ENCODE measurements around the gene C20orf141.

DNA sequence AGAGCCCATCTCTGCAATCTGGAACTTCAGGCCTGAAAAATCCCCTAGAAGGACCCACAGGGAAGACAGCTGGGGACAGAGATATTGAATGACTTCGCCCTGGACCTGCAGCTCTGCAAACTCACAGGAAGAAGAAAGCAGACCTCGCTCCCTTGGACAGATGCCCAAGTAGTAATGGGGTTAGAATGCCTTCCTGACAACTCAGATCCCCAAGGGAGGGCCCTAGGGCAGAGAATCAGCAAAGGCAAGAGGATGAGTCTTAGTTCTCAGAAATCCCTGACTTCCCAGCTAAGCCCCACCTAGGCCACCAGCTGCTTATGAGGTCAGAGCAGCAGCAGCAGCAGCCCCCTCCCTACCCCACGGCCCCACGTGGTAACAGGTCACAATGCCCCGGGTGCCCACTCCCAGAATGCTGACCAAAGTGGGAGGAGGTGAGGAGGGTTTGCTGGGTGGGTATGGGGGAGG is at the start of gene C20orf141:
- TF ChIP-seq ESRRA (IDR thresholded peaks at IDR 0.05; ENCODE audit: low read length) (no peak), BACH1 (IDR thresholded peaks at IDR 0.05; ENCODE audit: borderline replicate concordance) (no peak), EZH2 (IDR thresholded peaks at IDR 0.05; ENCODE audit: borderline replicate concordance, control insufficient read depth, low read depth, low read length) (no peak), YY1 (IDR thresholded peaks at IDR 0.05; ENCODE audit: low read depth, low read length) (no peak), MAX (IDR thresholded peaks at IDR 0.05; ENCODE audit: low read depth, low read length) (no peak), EED (IDR thresholded peaks at IDR 0.05; ENCODE audit: low read depth) (no peak), SP1 (IDR thresholded peaks at IDR 0.05; ENCODE audit: low read depth, low read length) (no peak), POLR2AphosphoS5 (IDR thresholded peaks at IDR 0.05; ENCODE audit: low read length) (no peak)
- TF ChIP-seq, protein P1, sequence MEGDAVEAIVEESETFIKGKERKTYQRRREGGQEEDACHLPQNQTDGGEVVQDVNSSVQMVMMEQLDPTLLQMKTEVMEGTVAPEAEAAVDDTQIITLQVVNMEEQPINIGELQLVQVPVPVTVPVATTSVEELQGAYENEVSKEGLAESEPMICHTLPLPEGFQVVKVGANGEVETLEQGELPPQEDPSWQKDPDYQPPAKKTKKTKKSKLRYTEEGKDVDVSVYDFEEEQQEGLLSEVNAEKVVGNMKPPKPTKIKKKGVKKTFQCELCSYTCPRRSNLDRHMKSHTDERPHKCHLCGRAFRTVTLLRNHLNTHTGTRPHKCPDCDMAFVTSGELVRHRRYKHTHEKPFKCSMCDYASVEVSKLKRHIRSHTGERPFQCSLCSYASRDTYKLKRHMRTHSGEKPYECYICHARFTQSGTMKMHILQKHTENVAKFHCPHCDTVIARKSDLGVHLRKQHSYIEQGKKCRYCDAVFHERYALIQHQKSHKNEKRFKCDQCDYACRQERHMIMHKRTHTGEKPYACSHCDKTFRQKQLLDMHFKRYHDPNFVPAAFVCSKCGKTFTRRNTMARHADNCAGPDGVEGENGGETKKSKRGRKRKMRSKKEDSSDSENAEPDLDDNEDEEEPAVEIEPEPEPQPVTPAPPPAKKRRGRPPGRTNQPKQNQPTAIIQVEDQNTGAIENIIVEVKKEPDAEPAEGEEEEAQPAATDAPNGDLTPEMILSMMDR (IDR thresholded peaks at IDR 0.05 in 2 of 3, conservative IDR thresholded peaks at IDR 0.05 in 1 of 3; ENCODE audit: control insufficient read depth in 2 of 3, extremely low read depth in 1 of 3, insufficient read depth in 1 of 3, low read depth in 3 of 3, low read length in 3 of 3), result no peak
